Activated T-helper 1 cell treated with anti-CD3 and anti-CD28 coated beads, Interleukin-12 subunit alpha, Interleukin-12 subunit beta, Interleukin-2, Interleukin-4 antibody, amounts not matched to agents 30 ng/mL and 10 ng/mL and 1 ng/mL, durations not matched to agents 14 hours and 24 hours and 36 hours (primary cell): ENCODE data around the gene IL18. TPM values are rescaled to one million over a fixed set of nuclear protein-coding genes. Genes with fewer than 3 reads are reported as not detected.

Source experiments
- DNase-seq: peaks from one replicate; pipeline ENCODE4 v3.0.0; 2021; ENCODE audit warnings: low spot score
- H3K27ac Mint-ChIP-seq: one replicate; pipeline ENCODE4 v1.8.0; 2021; ENCODE audit warnings: mild to moderate bottlenecking, mixed read lengths
- H3K27me3 Mint-ChIP-seq: one replicate; pipeline ENCODE4 v1.8.0; 2022; ENCODE audit warnings: mild to moderate bottlenecking, moderate library complexity, mixed read lengths; ENCODE audit not compliant: insufficient read depth
- H3K36me3 Mint-ChIP-seq: one replicate; pipeline ENCODE4 v1.8.0; 2021; ENCODE audit warnings: low read depth, mixed read lengths
- H3K4me1 Mint-ChIP-seq: one replicate; pipeline ENCODE4 v1.8.0; 2021; ENCODE audit warnings: low read depth, mixed read lengths
- H3K4me3 Mint-ChIP-seq: one replicate; pipeline ENCODE4 v1.8.0; 2021; ENCODE audit warnings: mild to moderate bottlenecking, moderate library complexity, mixed read lengths
- H3K9me3 Mint-ChIP-seq: one replicate; pipeline ENCODE4 v1.8.0; 2021; ENCODE audit warnings: mixed read lengths
- intact Hi-C: fragments of 100-400 bp; cut with micrococcal nuclease; formaldehyde crosslinking; loops from one replicate; pipeline ENCODE4 v1.15.1; 2024
- total RNA-seq: library from RNA; stranded (reverse); gene quantifications from 2 replicates; pipeline ENCODE4 v1.2.3, GENCODE V29; 2022

The IL18 gene
- total RNA-seq, 1 donor from 2014 or later = 0.23 TPM

GRCh38 chr11:112182867-112183266 lies 19.0 kb upstream of the IL18 start:
- intact Hi-C loops = no loop called here
- no peaks in the 10 kb centered on the region for H3K36me3 Mint-ChIP-seq
- H3K9me3 Mint-ChIP-seq = no peaks in the 10 kb centered on the region

GRCh38 chr11:112179601-112180000 lies 15.7 kb upstream of the IL18 start:
- intact Hi-C loops = loop anchor here (5.0 kb wide), 1 partner anchor 252 kb away; no protein-coding TSS in a partner anchor
- peaks cover 16% of the 10 kb centered on the region for H3K27me3 Mint-ChIP-seq
- H3K36me3 Mint-ChIP-seq = no peaks in the 10 kb centered on the region
- no peak overlapping the region for H3K27ac Mint-ChIP-seq
- peaks cover 12% of the 10 kb centered on the region for H3K4me1 Mint-ChIP-seq
- no peak overlapping the region for H3K4me3 Mint-ChIP-seq
- DNase-seq = no peak
- H3K9me3 Mint-ChIP-seq = no peaks in the 10 kb centered on the region

More at GRCh38 chr11:112182867-112183266, 19.0 kb upstream of the IL18 start:
- Mint-ChIP-seq H3K4me3 (no peak overlapping the region), H3K27ac (no peak overlapping the region), H3K27me3 (peaks cover 9% of the 10 kb centered on the region), H3K4me1 (no peaks in the 10 kb centered on the region)
- no peak for DNase-seq

GRCh38 chr11:112178936-112179335 lies 15.0 kb upstream of the IL18 start:
- no peak for DNase-seq
- Mint-ChIP-seq H3K4me1 (peaks cover 13% of the 10 kb centered on the region), H3K27ac (no peak overlapping the region), H3K36me3 (no peaks in the 10 kb centered on the region), H3K4me3 (no peak overlapping the region), H3K9me3 (no peaks in the 10 kb centered on the region), H3K27me3 (peaks cover 18% of the 10 kb centered on the region)
- intact Hi-C loops = loop anchor here (5.0 kb wide), 1 partner anchor 252 kb away; no protein-coding TSS in a partner anchor

- no peaks in the 10 kb centered on the region for H3K9me3 Mint-ChIP-seq
- H3K4me3 Mint-ChIP-seq = no peak overlapping the region
- H3K36me3 Mint-ChIP-seq = no peaks in the 10 kb centered on the region
- DNase-seq = no peak
- peaks cover 13% of the 10 kb centered on the region for H3K4me1 Mint-ChIP-seq
- intact Hi-C loops = loop anchor here (5.0 kb wide), 1 partner anchor 251 kb away; no protein-coding TSS in a partner anchor
- H3K27me3 Mint-ChIP-seq = peaks cover 18% of the 10 kb centered on the region
- H3K27ac Mint-ChIP-seq = no peak overlapping the region
Observed at GRCh38 chr11:112178428-112178827, 14.5 kb upstream of the IL18 start.

- H3K9me3 Mint-ChIP-seq = no peaks in the 10 kb centered on the region
- intact Hi-C loops = loop anchor here (5.0 kb wide), 1 partner anchor 250 kb away; no protein-coding TSS in a partner anchor
- no peaks in the 10 kb centered on the region for H3K36me3 Mint-ChIP-seq
- H3K27ac Mint-ChIP-seq = no peak overlapping the region
- peaks cover 13% of the 10 kb centered on the region for H3K4me1 Mint-ChIP-seq
- DNase-seq = no peak
- H3K27me3 Mint-ChIP-seq = peaks cover 15% of the 10 kb centered on the region
- H3K4me3 Mint-ChIP-seq = no peak overlapping the region
Observed at GRCh38 chr11:112177589-112177988, 13.7 kb upstream of the IL18 start.

GRCh38 chr11:112176077-112176476 lies 12.2 kb upstream of the IL18 start:
- H3K27me3 Mint-ChIP-seq = peaks cover 15% of the 10 kb centered on the region
- intact Hi-C loops = loop anchor here (5.0 kb wide), 1 partner anchor 249 kb away; no protein-coding TSS in a partner anchor

GRCh38 chr11:112175599-112175952 lies 11.7 kb upstream of the IL18 start:
- Mint-ChIP-seq H3K4me1 (peaks cover 13% of the 10 kb centered on the region), H3K27me3 (peaks cover 15% of the 10 kb centered on the region), H3K36me3 (no peaks in the 10 kb centered on the region), H3K9me3 (no peaks in the 10 kb centered on the region), H3K4me3 (peak overlapping the region; percentile 38), H3K27ac (no peak overlapping the region)
- DNase-seq = no peak
- intact Hi-C loops = loop anchor here (1.0 to 5.0 kb wide), 3 partner anchors 62 to 297 kb away; partner anchors contain the start of genes CFAP68 and FDXACB1

More at GRCh38 chr11:112176077-112176476, 12.2 kb upstream of the IL18 start:
- Mint-ChIP-seq H3K4me3 (no peak overlapping the region), H3K4me1 (peaks cover 13% of the 10 kb centered on the region), H3K27ac (no peak overlapping the region), H3K36me3 (no peaks in the 10 kb centered on the region), H3K9me3 (no peaks in the 10 kb centered on the region)
- no peak for DNase-seq

DNA sequence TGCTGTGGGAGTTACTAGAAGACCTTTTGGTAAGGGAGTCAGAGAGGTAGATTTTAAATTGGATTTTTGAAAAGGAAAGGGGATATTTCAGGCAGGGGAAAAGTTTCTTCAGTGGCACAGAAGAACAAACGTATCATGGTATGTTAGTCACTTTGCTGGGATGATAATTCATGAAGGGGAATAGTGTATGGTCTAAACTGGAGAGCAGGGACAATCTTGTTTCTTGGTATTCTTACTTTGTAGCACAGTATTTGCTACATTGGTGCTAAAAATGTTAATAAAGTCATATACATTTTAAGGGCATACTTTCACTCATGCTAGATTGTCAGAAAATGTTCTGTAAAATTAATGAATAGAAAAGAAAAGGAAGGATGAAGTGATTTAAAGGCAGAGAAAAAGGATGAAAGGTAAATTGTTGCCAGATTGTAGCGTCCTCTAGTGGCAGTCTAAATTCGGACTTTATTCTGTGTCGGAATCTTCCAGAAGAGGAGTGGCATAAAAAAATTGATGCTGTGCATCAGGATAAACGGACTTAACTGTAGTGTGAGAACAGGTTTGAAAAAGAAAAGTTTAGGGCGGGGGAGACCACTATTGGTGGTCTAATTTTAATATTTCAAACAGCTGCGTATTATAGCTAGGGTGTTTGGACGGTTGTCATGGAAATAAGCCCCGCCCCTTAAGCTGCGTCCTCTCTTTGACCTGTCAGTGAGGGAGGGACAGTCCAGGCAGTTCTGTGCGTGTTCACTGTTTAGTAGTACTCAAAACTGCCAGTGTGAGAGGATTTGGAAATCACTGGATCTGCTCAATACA lies 11.1 kb upstream of the IL18 start, which contains the start of gene BCO2:
Gene BCO2, plus strand, starts transcription at position 724 of the 810 bp plus-strand sequence. CDS start 90 bp downstream, outside the sequence.
- H3K9me3 Mint-ChIP-seq = no peaks in the 10 kb centered on the region
- peaks cover 13% of the 10 kb centered on the region for H3K4me1 Mint-ChIP-seq
- intact Hi-C loops = loop anchor here (1.0 to 5.0 kb wide), 3 partner anchors 62 to 296 kb away; partner anchors contain the start of genes CFAP68 and FDXACB1
- peaks cover 15% of the 10 kb centered on the region for H3K27me3 Mint-ChIP-seq
- DNase-seq = peak; percentile 14
- H3K27ac Mint-ChIP-seq = peak within 1 kb of the TSS; percentile 72
- no peaks in the 10 kb centered on the region for H3K36me3 Mint-ChIP-seq
- peak within 1 kb of the TSS; percentile 38 for H3K4me3 Mint-ChIP-seq

DNA sequence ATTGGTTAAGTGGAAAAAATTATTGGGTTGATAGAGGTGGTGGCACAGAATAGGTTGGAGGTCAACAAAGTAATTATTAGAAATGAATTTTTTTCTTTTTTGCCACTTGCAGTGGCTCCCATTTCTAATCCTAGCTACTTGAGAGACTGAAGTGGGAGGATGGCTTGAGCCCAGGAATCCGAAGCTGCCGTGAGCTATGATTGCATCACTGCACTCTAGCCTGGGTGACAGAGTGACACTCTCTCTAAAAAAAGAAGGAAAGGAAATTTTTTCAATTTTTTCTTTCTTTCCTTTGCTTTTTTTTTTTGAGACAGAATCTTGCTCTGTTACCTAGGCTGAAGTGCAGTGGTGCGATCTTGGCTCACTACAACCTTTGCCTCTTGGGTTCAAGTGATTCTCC lies 9.3 kb upstream of the IL18 start:
- intact Hi-C loops = no loop called here
- H3K4me1 Mint-ChIP-seq = peaks cover 13% of the 10 kb centered on the region
- no peaks in the 10 kb centered on the region for H3K36me3 Mint-ChIP-seq
- H3K4me3 Mint-ChIP-seq = no peak overlapping the region
- H3K9me3 Mint-ChIP-seq = no peaks in the 10 kb centered on the region
- peaks cover 11% of the 10 kb centered on the region for H3K27me3 Mint-ChIP-seq
- DNase-seq = no peak
- no peak overlapping the region for H3K27ac Mint-ChIP-seq

DNA sequence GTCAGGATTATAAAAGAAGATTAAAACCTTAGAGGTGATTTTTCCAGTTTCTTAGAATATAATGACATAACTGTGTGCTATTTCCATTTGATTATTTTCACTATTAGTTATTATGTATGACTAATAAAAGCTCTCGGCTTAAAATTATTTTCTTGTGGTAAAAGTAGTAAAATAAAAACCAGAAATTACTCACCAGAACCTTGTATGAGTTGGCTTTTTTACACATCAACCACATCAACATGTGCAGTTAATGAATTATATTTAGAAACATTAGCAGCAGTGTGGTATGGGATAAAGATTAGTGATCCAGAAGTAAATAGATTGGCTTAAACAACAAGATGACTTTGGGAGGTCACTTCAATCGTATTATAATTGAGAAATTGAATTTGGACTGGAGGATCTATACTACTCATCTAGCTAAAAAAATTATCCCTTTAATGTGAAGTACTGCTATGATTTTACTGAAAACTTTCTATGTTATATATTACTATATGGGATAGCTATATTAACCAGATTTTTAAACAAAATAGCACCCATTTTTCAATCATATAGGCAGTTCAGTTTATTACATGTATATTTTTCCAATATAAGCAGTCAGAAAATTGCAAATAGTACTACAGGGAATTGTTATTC lies 8.6 kb upstream of the IL18 start:
- intact Hi-C loops = no loop called here
- no peak overlapping the region for H3K4me3 Mint-ChIP-seq
- H3K36me3 Mint-ChIP-seq = no peaks in the 10 kb centered on the region
- no peak overlapping the region for H3K27ac Mint-ChIP-seq
- DNase-seq = no peak
- H3K27me3 Mint-ChIP-seq = peaks cover 9% of the 10 kb centered on the region
- no peaks in the 10 kb centered on the region for H3K9me3 Mint-ChIP-seq
- H3K4me1 Mint-ChIP-seq = peaks cover 13% of the 10 kb centered on the region

GRCh38 chr11:112167145-112167544 lies 3.3 kb upstream of the IL18 start, which contains the start of gene TEX12:
TEX12 (plus strand) TSS chr11:112167372; CDS start chr11:112169269, 1,897 bp downstream.
- Mint-ChIP-seq H3K27me3 (peaks cover 9% of the 10 kb centered on the region), H3K4me3 (no peak within 1 kb of the TSS), H3K4me1 (peaks cover 8% of the 10 kb centered on the region)

DNA sequence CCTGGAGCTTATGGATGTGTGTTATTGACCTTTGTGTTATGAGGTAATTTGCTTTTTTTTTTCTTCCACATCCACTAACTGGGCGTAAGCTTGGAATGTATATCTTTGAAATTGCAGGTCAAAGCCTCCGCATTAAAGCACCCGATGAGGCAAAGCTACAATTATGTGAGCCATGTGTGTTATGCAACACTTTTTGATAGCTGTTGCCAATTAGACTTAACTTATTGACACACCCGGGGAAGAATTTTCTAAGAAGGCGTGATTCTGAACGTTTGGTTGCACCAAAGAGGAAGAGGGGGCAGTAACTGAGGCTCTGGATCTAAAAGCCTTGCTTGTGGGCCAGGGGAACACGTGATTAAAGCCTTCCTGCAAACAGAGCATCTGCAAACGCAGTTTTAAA lies 2.7 kb upstream of the IL18 start:
- no peaks in the 10 kb centered on the region for H3K9me3 Mint-ChIP-seq
- no peak overlapping the region for H3K4me3 Mint-ChIP-seq
- H3K4me1 Mint-ChIP-seq = peaks cover 8% of the 10 kb centered on the region
- intact Hi-C loops = no loop called here
- no peak overlapping the region for H3K27ac Mint-ChIP-seq
- no peak for DNase-seq
- peaks cover 9% of the 10 kb centered on the region for H3K27me3 Mint-ChIP-seq
- H3K36me3 Mint-ChIP-seq = no peaks in the 10 kb centered on the region

More at GRCh38 chr11:112167145-112167544, 3.3 kb upstream of the IL18 start, which contains the start of gene TEX12:
- no peak for DNase-seq
- no peaks in the 10 kb centered on the region for H3K9me3 Mint-ChIP-seq
- intact Hi-C loops = no loop called here
- H3K27ac Mint-ChIP-seq = no peak within 1 kb of the TSS
- no peaks in the 10 kb centered on the region for H3K36me3 Mint-ChIP-seq

- Mint-ChIP-seq H3K27ac (no peak overlapping the region), H3K9me3 (no peaks in the 10 kb centered on the region), H3K4me1 (peaks cover 8% of the 10 kb centered on the region), H3K36me3 (no peaks in the 10 kb centered on the region), H3K4me3 (no peak overlapping the region), H3K27me3 (peaks cover 16% of the 10 kb centered on the region)
- DNase-seq = no peak
- intact Hi-C loops = no loop called here
Observed at GRCh38 chr11:112165049-112165448, 1.2 kb upstream of the IL18 start.
